GM19328 (cell line): ENCODE data around the gene GPC5.
"Not testable (repeated sequence)": the region's sequence is repeated elsewhere in the genome, so short reads cannot be mapped to it uniquely, and the experiment has no call there.

Source experiments
- ATAC-seq: cut with Tn5 transposase; IDR thresholded peaks from one replicate; pipeline ENCODE4 v1.9.1; 2021; ENCODE audit warnings: mild to moderate bottlenecking, moderate library complexity; ENCODE audit not compliant: unreplicated experiment

GPC5 gene

DNA sequence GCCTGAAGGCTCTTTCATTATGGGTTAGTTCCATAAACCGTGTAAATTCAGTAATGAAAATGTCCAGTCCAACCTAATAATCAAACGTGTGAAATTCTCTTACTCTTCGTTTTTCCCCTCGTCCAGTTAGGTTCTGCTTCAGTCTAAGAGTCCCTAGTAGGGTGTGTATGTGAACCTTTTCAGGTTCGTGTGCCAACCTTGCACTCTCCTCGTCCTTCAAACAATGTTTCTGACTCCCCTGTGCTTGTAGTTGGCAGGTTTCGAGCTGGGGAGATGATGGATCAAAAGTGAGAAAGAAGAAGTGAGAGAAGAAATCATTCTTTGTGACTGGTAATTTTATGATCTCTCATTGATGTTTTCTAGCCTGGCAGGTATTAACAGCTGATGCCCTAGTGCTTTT is 366.1 kb downstream of the GPC5 start:
- no peak for ATAC-seq

DNA sequence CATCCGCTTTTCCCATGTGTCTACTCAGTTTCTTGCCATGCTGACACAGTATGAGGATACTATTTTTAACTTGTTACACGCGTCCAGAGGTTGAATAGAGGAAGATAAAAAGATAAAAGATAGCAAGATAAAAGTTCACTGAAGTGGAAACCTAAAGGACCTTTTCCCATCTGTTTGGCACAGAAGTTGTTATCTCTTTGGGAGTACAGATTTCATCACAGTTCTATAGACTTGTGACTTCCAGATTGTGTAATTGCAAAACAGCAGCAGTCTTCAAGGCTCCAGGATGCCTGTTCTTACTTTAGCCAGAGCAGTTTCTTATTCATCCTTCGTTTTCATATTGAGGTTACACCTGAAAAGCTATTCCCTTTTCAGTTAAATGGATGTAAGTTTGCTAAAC is 369.2 kb downstream of the GPC5 start:
- no peak for ATAC-seq

DNA sequence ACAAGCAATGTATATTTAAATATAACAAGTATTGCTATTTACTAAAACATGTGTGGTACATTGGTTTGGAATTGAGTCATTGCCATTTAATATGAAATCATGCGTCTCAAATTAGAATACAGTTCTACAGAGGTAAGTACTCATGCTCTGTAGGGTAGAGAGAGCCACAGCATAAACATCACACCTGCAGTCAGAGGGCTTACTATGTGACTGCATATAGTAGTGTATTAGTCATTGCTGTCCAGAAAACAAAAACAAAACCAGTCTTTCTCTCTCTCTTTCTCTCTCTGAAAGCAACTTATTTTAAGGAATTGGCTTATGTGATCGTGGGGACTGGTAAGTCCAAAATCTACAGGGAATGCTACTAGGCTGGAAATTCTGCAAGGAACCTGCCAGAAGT is 370.3 kb downstream of the GPC5 start:
- no peak for ATAC-seq

DNA sequence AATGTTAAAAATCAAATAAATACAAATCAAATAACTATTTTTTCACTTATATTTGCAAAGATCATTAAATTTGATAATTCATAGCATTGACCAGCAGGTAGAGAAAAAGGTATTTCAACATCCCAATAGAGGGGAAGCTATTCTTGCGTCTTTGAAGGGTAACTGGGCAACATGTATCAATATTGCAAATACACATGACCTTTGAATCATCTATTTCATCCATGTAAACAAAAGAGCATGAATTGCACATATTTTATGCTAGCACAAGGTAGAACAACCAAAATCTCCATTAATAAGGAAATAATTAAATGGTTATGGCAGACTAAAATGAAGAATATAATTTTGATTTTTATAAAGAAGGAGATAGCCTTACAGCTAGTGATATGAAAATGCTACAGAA is 372.8 kb downstream of the GPC5 start:
- no peak for ATAC-seq

DNA sequence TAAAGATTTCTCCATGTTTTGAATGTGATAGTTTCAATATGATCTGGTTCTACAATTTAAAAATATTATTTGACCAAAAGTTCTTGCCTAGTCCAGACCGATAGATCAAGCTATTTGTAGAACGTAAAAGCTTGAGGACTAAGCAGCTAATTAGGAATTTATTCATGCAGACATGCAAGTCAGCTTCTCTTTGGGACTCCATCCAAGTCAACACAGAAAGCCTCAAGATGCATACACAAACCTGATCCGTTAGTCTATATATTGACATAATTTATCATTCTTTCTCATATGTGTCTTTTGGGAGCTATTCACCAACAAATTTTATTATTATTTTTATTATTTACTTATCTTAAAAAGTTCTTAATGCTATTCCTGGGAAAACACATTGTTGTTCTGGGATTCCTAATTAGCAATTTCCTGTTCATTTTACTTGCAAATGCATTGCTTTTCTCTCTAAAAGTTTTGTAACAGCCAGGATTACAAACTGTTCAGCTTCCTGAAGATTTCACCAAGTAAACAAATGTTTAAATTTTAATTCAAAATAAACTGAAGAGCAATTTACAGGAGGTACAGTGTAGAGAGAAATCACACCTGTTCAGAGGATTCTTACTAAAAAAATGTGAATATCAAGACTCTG is 375.3 kb downstream of the GPC5 start:
- ATAC-seq = no peak

DNA sequence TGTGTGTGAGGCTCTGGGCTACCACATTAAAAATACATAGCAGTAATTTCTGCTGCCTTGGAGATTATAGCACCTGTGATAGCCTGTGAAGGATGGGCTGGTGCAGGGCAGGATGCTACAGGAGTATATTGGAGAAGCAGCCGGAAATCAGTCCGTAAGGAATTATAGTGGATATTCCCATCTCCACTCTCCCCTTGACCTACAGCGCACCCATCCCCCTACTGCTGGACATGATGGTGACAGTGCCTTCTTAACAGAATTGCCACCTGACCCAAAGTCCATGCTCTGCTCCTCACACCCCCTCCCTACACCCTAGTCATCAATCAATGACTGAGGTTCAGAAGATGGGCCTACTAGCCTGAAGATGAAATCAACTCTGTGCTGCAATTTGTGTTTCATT is 376.0 kb downstream of the GPC5 start:
- ATAC-seq = no peak

DNA sequence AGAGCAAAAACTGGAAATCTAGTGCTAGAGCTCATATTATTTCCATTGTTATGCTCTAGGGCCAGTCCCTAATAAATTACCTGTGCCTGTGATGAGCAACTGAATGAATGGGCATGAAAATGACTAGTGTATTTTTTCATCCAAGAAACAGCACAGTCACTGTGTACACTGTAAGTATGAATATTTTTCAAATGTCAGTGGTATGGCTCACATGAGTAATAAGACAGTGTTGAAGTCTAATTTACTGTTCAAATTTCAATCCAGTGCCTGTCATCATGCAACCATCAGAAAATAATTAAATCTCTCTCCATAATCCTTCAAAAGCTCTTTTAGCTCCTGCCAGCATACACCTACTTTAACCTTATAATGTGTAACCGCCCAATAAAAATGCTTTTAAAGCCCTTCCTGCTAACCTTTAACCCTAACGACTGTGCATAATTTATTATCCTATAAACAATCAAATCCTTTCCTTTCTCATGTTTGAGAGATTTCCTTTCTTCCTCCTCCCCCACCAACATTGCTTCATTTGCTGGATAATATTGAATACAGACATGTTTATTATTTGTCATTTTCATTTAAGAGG is 378.3 kb downstream of the GPC5 start:
- no peak for ATAC-seq

DNA sequence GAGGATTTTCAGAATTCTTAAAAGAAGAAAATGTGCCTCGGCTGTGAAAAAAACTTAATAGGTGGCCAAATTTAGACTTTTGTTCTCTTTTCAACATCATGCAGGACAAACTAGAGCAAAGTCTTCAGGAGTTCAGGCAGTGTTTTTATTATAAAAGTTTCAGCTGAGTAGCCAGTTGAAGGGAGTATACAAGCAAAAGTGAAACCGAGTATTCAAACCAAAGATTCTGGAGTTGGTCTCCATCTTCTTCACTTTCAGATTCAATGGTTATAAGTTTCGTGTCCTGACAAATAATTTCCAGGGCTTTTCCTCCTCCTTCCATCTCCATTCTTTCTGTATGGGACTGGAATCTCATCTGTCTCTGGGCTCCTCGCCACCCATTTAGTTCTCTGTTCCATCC is 379.7 kb downstream of the GPC5 start:
- ATAC-seq = no peak

DNA sequence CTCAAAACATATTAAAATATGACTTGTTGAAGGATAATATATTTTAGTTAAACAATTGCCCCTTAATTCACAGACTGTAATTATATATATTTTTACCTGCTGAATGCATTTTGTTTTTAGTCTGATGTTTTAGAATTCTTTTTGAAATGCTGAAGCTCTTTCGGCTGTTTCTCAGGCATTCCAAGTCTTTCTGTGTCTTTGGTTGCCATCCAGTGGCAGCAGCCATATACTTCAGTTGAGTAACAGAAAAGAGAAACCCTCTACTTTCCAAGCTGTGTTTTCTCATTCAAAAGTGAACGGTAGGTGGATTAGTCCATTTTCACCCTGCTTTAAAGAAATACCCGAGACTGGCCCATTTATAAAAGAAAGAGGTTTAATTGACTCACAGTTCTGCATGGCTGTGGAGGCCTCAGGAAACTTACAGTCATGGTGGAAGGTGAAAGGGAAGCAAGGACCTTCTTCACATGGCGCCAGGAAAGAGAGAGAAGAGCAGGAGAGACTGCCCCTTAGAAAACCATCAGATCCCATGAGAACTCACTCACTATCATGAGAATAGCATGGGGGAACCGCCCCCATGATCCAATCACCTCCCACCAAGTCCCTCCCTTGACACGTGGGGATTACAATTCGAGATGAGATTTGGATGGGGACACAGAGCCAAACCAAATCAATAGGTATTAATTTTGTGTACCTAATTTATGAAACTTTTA is 383.7 kb downstream of the GPC5 start:
- not testable (repeated sequence) for ATAC-seq

DNA sequence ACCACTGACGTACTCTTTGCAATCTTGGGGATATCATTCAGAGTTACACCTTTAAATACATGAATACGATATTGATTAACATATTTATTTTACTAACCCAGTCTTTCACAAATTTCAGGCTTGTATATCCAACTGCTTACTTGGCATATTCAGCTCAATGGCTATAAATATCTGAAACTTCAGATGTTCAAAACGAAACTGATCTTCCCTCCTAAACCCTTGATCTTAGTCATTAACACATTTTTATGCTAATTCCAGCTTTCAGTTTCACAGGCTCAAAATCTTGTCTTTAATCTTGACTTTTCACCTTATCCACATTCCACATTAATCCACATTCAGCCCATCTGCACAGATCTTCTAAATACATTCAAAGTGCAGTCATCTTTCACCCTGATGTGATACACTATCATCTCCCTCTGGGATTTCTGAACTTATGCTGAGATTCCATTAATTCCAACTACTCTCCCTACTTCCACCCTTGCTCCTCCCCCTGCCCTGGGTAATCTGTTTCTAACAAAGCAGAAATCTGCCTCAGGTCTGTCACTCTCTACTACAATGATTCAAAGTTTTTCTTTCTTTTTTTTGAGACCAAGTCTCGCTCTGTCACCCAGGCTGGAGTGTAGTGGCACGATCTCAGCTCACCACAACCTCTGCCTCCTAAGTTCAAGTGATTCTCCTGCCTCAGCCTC is 387.2 kb downstream of the GPC5 start:
- peak; percentile 65 for ATAC-seq

DNA sequence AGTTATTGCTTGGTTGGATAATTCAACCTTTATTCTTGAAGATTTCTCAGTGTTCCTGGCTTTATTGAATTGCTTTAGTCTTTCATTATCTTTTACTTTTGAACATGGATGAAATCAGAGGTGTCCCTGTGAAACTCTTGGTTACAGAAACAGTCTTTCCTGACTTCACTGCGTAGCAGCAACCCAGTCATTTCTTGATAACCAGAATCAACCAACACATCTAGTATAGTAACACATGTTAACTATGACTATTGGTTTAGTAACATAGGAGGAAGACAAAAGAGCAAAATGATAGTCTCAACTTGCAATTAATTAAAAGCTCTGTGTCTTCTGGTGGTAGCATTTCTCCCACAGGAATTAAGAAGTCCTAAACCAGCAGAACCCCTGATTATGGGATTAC is 393.6 kb downstream of the GPC5 start:
- no peak for ATAC-seq

DNA sequence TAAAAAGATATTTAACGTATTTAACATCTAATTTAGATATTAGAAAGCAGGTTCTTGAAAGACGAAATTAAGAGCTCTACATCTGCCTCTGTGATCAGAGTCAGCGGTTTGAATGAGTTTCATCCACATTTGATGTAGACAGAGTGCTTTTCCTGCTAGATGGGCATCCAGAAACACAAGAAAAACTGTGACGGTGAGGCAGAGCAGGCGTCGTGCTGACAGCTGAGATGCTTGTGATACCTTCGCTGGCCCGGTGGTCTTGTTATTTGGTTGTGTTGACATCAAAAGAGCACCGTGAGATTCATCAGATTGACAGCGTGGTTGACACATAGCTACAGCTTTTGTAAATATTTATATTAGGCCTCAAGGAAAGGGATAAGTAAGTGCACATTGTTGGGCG is 399.1 kb downstream of the GPC5 start:
- no peak for ATAC-seq

DNA sequence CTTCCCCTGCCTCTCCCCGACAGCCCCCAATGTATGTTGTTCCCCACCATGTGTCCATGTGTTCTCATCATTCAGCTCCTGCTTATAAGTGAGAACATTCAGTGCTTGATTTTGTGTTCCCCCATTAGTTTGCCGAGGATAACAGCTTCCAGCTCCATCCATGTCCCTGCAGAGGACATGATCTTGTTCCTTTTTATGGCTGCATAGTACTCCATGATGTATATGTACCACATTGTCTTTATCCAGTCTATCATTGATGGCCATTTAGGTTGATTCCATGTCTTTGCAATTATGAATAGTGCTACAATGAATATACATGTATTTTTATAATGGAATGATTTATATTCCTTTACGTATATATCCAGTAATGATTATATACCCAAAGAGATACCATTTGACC is 399.9 kb downstream of the GPC5 start:
- ATAC-seq = not testable (repeated sequence)

DNA sequence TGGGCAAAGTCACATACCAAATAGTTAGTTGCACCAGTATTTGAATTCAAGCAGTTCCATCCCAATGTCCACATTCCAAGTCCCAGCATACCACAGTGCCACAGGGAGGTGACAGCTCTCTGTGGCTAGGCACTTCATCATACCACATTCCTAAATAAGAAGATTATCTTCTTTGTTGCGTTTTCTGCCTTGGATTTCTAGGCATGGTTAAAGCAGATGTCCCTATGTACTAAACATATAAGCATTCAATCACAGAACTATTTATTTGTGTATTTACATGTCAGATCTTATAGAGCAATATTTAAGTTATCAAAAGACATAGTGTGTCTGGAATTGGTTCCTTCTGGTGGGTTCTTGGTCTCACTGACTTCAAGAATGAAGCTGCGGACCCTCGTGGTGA is 403.4 kb downstream of the GPC5 start:
- not testable (repeated sequence) for ATAC-seq

DNA sequence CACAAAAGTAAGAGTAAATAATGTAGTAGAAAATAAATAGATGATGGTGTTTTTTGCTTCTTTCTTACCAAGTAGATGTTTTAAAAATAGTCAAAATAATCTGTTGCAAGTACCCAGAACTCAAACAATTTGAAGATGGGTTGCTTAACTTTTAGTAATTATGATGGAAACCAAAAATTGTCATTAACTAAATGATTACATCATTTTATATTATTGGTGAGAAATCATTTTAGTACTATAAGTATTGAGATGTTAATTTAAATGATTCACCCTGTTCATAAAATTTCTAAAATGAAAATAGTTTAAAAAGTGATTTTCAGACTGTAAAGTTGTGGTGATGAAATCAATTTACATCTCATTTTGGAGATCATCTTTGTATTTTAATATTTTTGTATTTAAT is 404.5 kb downstream of the GPC5 start:
- no peak for ATAC-seq

DNA sequence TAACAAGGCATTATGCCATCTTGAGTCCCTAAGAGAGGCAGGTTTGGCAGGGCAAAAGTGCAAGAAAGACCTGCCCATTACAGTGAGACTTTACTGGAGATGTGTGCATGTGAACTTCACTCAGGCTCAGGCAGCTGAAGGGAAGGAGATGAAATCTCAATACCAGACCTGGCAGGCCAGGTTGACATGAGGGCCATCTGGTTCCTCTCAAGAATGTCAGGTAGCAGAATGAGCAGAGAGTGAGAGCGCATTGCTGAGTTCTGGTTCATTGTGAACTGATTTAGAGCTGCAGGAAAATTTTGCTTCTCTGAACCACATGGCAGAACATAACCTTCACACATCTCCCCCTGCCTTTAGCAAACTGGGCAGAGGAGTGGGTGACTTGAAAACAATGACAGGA is 406.3 kb downstream of the GPC5 start:
- no peak for ATAC-seq

DNA sequence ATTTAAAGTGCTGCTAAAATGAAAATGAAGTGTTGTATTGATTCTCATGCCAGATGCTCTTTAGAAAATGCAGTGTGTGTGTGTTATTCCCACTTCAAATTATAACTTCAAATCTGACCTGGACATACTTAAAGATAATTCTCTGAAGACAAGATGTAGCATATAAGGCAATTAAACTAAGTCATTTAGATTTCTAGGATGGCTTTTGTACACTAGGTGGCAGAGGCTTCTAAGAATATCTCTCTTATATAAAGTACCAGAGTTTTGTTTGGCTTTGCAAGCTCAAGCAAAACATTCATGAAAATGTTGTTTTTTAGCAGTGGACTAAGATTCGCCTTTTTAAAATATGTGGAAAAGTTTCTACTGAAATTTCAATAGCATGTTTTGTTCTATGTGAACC is 407.2 kb downstream of the GPC5 start:
- no peak for ATAC-seq

DNA sequence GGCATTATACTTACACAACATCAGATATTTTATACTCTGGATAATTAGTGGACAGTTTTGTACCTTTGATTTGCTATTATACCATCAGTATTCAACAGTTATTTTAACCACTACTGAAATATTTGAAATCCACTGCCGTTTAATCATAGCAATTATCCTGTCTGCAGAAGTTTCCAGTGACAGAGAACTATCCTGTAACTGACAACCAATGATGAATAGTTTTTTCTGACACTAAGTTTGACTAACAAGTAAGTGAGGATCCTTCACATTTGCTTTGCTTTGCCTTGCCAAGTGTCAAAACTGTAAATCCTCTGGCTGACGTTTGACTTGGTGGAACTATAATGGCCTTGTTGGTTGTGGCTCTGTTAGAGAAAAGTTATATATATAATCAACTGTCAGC is 410.7 kb downstream of the GPC5 start:
- no peak for ATAC-seq

DNA sequence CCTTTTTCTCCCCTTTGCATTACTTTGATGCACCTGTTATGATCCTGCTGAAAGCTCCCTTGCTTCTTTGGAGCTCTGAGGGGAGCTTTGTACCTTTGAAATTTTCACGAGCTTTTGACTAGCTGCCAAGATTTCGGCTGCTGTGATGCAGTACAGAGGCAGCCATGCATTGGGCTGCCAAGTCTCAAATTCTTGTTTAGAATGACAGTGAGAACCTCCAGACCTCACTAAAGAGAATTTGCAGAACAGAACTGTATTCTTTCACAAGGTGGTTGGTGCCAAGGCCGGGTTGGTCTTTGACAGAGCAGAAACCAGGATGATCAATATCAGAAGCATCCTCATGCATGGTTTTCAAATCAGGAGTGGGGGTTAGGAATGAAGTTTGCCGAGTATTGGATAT is 414.8 kb downstream of the GPC5 start:
- no peak for ATAC-seq

DNA sequence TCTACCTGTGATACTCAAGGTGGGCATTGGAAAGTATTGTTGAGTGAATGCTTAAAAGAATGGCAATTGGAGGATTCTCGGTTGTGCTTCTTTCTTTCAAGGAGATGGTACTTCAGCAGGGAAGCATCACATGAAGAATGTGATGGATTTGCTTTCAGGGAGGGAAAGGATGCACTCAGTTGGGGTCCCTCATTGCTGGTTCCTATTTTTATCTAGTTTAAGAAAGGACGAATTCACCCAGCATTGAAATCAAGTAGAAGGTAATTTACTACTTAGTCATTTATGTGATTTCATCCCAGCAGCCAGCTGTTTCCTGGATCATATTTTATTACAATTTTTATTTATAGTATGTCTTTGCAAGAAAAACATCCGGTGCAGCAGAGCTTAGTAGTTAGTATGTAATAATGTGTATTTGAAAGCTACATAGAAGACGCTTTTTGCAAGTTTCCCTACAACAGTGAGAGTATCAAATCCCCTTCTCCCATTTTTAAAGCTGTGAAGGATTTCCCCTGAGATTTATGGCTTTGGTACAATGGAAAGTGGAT is 417.9 kb downstream of the GPC5 start:
- ATAC-seq = no peak

DNA sequence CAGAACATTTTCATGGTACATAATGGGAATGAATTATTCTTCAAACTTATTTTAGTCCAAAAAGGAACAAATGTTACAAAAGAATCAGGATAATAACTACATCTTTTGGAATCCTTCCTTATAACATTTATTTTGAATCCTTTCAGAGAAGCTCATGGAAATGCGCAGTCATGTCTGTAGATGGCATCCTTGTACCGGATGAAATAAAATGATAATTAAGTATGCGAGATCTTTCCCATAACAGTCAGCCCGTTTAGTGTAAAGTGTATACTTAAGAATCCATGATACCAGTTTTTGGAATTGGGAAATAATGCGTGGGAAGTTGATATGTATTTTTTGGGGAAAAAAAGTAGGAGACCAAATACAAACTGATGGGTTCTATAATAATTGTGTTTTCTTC is 418.8 kb downstream of the GPC5 start:
- no peak for ATAC-seq

DNA sequence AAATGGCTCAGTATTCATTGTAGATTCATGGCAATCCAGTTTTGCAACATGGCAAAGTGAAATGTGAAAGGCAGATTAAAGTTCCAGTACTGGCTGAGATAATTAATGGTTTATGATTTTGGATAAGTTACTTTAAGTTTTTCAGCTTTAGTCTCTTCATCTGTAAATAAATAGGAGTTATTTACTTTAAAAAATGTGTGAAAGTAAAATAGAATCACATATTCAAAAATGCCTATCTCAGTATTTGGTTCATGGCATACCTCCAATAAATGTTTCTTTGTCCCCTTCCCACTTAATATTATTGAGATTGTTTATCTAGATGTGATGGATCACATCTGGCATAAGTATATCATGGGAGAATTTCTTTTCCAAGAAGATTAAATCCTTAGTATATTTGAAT is 426.0 kb downstream of the GPC5 start:
- no peak for ATAC-seq
